ENCODE results near the gene USP17L30.
"Not testable (repeated sequence)": the region's sequence is repeated elsewhere in the genome, so short reads cannot be mapped to it uniquely, and the experiment has no call there.

Gene USP17L30, protein sequence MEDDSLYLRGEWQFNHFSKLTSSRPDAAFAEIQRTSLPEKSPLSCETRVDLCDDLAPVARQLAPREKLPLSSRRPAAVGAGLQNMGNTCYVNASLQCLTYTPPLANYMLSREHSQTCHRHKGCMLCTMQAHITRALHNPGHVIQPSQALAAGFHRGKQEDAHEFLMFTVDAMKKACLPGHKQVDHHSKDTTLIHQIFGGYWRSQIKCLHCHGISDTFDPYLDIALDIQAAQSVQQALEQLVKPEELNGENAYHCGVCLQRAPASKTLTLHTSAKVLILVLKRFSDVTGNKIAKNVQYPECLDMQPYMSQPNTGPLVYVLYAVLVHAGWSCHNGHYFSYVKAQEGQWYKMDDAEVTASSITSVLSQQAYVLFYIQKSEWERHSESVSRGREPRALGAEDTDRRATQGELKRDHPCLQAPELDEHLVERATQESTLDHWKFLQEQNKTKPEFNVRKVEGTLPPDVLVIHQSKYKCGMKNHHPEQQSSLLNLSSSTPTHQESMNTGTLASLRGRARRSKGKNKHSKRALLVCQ

DNA sequence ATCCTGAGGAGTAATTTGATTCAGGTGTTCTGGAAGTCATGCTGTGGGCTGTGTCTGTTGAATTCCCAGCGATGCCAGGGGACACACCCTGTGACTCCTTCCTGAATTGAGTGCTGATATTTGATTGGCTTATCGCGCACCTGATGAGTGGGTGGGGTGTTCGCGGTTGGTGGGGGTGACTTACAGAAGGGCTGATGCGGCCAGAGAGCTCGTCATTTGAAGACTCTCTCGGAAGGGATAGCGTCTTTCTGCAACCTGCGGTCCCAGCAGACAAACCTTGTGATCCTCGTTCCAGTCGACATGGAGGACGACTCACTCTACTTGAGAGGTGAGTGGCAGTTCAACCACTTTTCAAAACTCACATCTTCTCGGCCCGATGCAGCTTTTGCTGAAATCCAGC lies at the start of gene USP17L30:
USP17L30 (plus strand) TSS at position 301 of the 400 bp plus-strand sequence; CDS start at position 301, 0 bp downstream.
- not testable (repeated sequence) for H3K27ac ChIP-seq (ENCODE audit: poor library complexity, severe bottlenecking); H3K27me3 ChIP-seq (ENCODE audit: insufficient read depth, poor library complexity, severe bottlenecking); H3K4me1 ChIP-seq (ENCODE audit: insufficient read depth, poor library complexity, severe bottlenecking); ATAC-seq (ENCODE audit: low read depth); H3K4me3 ChIP-seq (ENCODE audit: severe bottlenecking); H3K9me3 ChIP-seq (ENCODE audit: severe bottlenecking); H3K36me3 ChIP-seq (ENCODE audit: low read depth); DNase-seq (ENCODE audit: low spot score)

DNA sequence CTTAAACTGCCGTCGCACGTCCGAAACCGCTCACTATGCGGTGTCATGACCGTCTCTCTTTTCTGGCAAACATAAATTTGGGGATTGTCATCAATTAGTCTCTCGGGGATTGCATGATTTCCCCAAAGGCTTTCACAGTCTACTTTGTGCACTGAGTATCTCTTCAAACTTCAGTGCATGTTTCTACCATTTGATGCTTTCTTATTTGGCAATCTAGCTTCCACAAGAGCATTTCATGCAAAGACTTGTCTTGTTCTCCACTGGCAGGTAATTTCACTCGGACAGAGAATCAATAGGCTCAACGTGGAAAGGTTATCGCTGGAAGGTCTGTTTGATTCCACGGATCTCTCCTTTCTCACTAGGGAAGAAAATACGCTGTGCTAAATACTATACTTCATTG lies 38.7 kb upstream of the USP17L30 start:
- H3K4me1 ChIP-seq (ENCODE audit: insufficient read depth, poor library complexity, severe bottlenecking) = not testable (repeated sequence)

DNA sequence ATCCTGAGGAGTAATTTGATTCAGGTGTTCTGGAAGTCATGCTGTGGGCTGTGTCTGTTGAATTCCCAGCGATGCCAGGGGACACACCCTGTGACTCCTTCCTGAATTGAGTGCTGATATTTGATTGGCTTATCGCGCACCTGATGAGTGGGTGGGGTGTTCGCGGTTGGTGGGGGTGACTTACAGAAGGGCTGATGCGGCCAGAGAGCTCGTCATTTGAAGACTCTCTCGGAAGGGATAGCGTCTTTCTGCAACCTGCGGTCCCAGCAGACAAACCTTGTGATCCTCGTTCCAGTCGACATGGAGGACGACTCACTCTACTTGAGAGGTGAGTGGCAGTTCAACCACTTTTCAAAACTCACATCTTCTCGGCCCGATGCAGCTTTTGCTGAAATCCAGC lies 38.1 kb upstream of the USP17L30 start, which contains the start of gene USP17L24:
USP17L24 (plus strand) TSS at position 301 of the 400 bp plus-strand sequence; CDS start at position 301, 0 bp downstream.
- not testable (repeated sequence) for H3K9me3 ChIP-seq (ENCODE audit: severe bottlenecking); ATAC-seq (ENCODE audit: low read depth)

More for the DNA sequence above, 38.7 kb upstream of the USP17L30 start:
- DNase-seq (ENCODE audit: low spot score); H3K27ac ChIP-seq (ENCODE audit: poor library complexity, severe bottlenecking); H3K36me3 ChIP-seq (ENCODE audit: low read depth); H3K9me3 ChIP-seq (ENCODE audit: severe bottlenecking); H3K4me3 ChIP-seq (ENCODE audit: severe bottlenecking); ATAC-seq (ENCODE audit: low read depth); H3K27me3 ChIP-seq (ENCODE audit: insufficient read depth, poor library complexity, severe bottlenecking): not testable (repeated sequence)

DNA sequence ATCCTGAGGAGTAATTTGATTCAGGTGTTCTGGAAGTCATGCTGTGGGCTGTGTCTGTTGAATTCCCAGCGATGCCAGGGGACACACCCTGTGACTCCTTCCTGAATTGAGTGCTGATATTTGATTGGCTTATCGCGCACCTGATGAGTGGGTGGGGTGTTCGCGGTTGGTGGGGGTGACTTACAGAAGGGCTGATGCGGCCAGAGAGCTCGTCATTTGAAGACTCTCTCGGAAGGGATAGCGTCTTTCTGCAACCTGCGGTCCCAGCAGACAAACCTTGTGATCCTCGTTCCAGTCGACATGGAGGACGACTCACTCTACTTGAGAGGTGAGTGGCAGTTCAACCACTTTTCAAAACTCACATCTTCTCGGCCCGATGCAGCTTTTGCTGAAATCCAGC lies 33.3 kb upstream of the USP17L30 start, which contains the start of gene USP17L25:
USP17L25 (plus strand) TSS at position 301 of the 400 bp plus-strand sequence; CDS start at position 301, 0 bp downstream.
- not testable (repeated sequence) for ATAC-seq (ENCODE audit: low read depth); H3K27me3 ChIP-seq (ENCODE audit: insufficient read depth, poor library complexity, severe bottlenecking); DNase-seq (ENCODE audit: low spot score)

More for the DNA sequence above, 38.1 kb upstream of the USP17L30 start, which contains the start of gene USP17L24:
- not testable (repeated sequence) for H3K27me3 ChIP-seq (ENCODE audit: insufficient read depth, poor library complexity, severe bottlenecking); H3K4me3 ChIP-seq (ENCODE audit: severe bottlenecking); H3K4me1 ChIP-seq (ENCODE audit: insufficient read depth, poor library complexity, severe bottlenecking); DNase-seq (ENCODE audit: low spot score); H3K36me3 ChIP-seq (ENCODE audit: low read depth); H3K27ac ChIP-seq (ENCODE audit: poor library complexity, severe bottlenecking)

DNA sequence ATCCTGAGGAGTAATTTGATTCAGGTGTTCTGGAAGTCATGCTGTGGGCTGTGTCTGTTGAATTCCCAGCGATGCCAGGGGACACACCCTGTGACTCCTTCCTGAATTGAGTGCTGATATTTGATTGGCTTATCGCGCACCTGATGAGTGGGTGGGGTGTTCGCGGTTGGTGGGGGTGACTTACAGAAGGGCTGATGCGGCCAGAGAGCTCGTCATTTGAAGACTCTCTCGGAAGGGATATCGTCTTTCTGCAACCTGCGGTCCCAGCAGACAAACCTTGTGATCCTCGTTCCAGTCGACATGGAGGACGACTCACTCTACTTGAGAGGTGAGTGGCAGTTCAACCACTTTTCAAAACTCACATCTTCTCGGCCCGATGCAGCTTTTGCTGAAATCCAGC lies 28.6 kb upstream of the USP17L30 start, which contains the start of gene USP17L26:
USP17L26 (plus strand) TSS at position 301 of the 400 bp plus-strand sequence; CDS start at position 301, 0 bp downstream.
- not testable (repeated sequence) for H3K4me1 ChIP-seq (ENCODE audit: insufficient read depth, poor library complexity, severe bottlenecking); H3K27ac ChIP-seq (ENCODE audit: poor library complexity, severe bottlenecking); H3K27me3 ChIP-seq (ENCODE audit: insufficient read depth, poor library complexity, severe bottlenecking); H3K36me3 ChIP-seq (ENCODE audit: low read depth); H3K9me3 ChIP-seq (ENCODE audit: severe bottlenecking); ATAC-seq (ENCODE audit: low read depth); DNase-seq (ENCODE audit: low spot score); H3K4me3 ChIP-seq (ENCODE audit: severe bottlenecking)

More for the DNA sequence above, 33.3 kb upstream of the USP17L30 start, which contains the start of gene USP17L25:
- not testable (repeated sequence) for H3K4me1 ChIP-seq (ENCODE audit: insufficient read depth, poor library complexity, severe bottlenecking); H3K36me3 ChIP-seq (ENCODE audit: low read depth); H3K9me3 ChIP-seq (ENCODE audit: severe bottlenecking); H3K27ac ChIP-seq (ENCODE audit: poor library complexity, severe bottlenecking); H3K4me3 ChIP-seq (ENCODE audit: severe bottlenecking)

DNA sequence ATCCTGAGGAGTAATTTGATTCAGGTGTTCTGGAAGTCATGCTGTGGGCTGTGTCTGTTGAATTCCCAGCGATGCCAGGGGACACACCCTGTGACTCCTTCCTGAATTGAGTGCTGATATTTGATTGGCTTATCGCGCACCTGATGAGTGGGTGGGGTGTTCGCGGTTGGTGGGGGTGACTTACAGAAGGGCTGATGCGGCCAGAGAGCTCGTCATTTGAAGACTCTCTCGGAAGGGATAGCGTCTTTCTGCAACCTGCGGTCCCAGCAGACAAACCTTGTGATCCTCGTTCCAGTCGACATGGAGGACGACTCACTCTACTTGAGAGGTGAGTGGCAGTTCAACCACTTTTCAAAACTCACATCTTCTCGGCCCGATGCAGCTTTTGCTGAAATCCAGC lies 23.8 kb upstream of the USP17L30 start, which contains the start of gene USP17L5:
USP17L5 (plus strand) TSS at position 301 of the 400 bp plus-strand sequence; CDS start at position 301, 0 bp downstream.
- not testable (repeated sequence) for H3K9me3 ChIP-seq (ENCODE audit: severe bottlenecking); H3K27me3 ChIP-seq (ENCODE audit: insufficient read depth, poor library complexity, severe bottlenecking); H3K27ac ChIP-seq (ENCODE audit: poor library complexity, severe bottlenecking); H3K36me3 ChIP-seq (ENCODE audit: low read depth); ATAC-seq (ENCODE audit: low read depth); H3K4me3 ChIP-seq (ENCODE audit: severe bottlenecking); DNase-seq (ENCODE audit: low spot score); H3K4me1 ChIP-seq (ENCODE audit: insufficient read depth, poor library complexity, severe bottlenecking)

DNA sequence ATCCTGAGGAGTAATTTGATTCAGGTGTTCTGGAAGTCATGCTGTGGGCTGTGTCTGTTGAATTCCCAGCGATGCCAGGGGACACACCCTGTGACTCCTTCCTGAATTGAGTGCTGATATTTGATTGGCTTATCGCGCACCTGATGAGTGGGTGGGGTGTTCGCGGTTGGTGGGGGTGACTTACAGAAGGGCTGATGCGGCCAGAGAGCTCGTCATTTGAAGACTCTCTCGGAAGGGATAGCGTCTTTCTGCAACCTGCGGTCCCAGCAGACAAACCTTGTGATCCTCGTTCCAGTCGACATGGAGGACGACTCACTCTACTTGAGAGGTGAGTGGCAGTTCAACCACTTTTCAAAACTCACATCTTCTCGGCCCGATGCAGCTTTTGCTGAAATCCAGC lies 19.1 kb upstream of the USP17L30 start, which contains the start of gene USP17L27:
USP17L27 (plus strand) TSS at position 301 of the 400 bp plus-strand sequence; CDS start at position 301, 0 bp downstream.
- H3K4me1 ChIP-seq (ENCODE audit: insufficient read depth, poor library complexity, severe bottlenecking); DNase-seq (ENCODE audit: low spot score); H3K27ac ChIP-seq (ENCODE audit: poor library complexity, severe bottlenecking); H3K9me3 ChIP-seq (ENCODE audit: severe bottlenecking); ATAC-seq (ENCODE audit: low read depth); H3K27me3 ChIP-seq (ENCODE audit: insufficient read depth, poor library complexity, severe bottlenecking); H3K4me3 ChIP-seq (ENCODE audit: severe bottlenecking); H3K36me3 ChIP-seq (ENCODE audit: low read depth): not testable (repeated sequence)

DNA sequence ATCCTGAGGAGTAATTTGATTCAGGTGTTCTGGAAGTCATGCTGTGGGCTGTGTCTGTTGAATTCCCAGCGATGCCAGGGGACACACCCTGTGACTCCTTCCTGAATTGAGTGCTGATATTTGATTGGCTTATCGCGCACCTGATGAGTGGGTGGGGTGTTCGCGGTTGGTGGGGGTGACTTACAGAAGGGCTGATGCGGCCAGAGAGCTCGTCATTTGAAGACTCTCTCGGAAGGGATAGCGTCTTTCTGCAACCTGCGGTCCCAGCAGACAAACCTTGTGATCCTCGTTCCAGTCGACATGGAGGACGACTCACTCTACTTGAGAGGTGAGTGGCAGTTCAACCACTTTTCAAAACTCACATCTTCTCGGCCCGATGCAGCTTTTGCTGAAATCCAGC lies 14.3 kb upstream of the USP17L30 start, which contains the start of gene USP17L28:
USP17L28 (plus strand) TSS at position 301 of the 400 bp plus-strand sequence; CDS start at position 301, 0 bp downstream.
- not testable (repeated sequence) for H3K4me3 ChIP-seq (ENCODE audit: severe bottlenecking); DNase-seq (ENCODE audit: low spot score); H3K27me3 ChIP-seq (ENCODE audit: insufficient read depth, poor library complexity, severe bottlenecking); H3K9me3 ChIP-seq (ENCODE audit: severe bottlenecking); H3K4me1 ChIP-seq (ENCODE audit: insufficient read depth, poor library complexity, severe bottlenecking); ATAC-seq (ENCODE audit: low read depth); H3K27ac ChIP-seq (ENCODE audit: poor library complexity, severe bottlenecking); H3K36me3 ChIP-seq (ENCODE audit: low read depth)

DNA sequence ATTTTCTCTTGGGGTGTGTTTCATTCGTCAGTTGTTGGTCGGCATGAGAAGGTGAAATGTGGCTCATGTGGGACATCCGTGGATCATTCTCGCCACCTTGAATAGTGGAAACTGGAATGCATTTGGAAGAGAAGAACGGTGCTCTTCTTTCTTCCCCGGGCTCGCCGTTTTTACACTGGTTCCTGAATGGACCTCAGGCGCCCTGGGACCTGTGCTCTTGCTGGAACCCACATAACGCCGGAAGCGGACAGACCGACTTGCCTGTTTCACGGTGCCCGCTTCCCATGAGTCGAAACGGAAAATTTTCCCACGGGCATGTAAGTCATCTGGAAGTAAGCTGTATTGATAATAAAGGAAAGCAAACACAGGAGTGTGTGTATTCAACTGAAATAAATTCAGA lies 12.1 kb upstream of the USP17L30 start:
- H3K9me3 ChIP-seq (ENCODE audit: severe bottlenecking); H3K4me1 ChIP-seq (ENCODE audit: insufficient read depth, poor library complexity, severe bottlenecking); H3K36me3 ChIP-seq (ENCODE audit: low read depth); H3K27me3 ChIP-seq (ENCODE audit: insufficient read depth, poor library complexity, severe bottlenecking); H3K27ac ChIP-seq (ENCODE audit: poor library complexity, severe bottlenecking); H3K4me3 ChIP-seq (ENCODE audit: severe bottlenecking); ATAC-seq (ENCODE audit: low read depth): not testable (repeated sequence)
- peak; percentile 91 for DNase-seq (ENCODE audit: low spot score)

DNA sequence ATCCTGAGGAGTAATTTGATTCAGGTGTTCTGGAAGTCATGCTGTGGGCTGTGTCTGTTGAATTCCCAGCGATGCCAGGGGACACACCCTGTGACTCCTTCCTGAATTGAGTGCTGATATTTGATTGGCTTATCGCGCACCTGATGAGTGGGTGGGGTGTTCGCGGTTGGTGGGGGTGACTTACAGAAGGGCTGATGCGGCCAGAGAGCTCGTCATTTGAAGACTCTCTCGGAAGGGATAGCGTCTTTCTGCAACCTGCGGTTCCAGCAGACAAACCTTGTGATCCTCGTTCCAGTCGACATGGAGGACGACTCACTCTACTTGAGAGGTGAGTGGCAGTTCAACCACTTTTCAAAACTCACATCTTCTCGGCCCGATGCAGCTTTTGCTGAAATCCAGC lies 9.6 kb upstream of the USP17L30 start, which contains the start of gene USP17L29:
USP17L29 (plus strand) TSS at position 301 of the 400 bp plus-strand sequence; CDS start at position 301, 0 bp downstream.
- DNase-seq (ENCODE audit: low spot score); H3K9me3 ChIP-seq (ENCODE audit: severe bottlenecking); H3K27ac ChIP-seq (ENCODE audit: poor library complexity, severe bottlenecking); H3K27me3 ChIP-seq (ENCODE audit: insufficient read depth, poor library complexity, severe bottlenecking); H3K4me3 ChIP-seq (ENCODE audit: severe bottlenecking); H3K4me1 ChIP-seq (ENCODE audit: insufficient read depth, poor library complexity, severe bottlenecking); H3K36me3 ChIP-seq (ENCODE audit: low read depth); ATAC-seq (ENCODE audit: low read depth): not testable (repeated sequence)

DNA sequence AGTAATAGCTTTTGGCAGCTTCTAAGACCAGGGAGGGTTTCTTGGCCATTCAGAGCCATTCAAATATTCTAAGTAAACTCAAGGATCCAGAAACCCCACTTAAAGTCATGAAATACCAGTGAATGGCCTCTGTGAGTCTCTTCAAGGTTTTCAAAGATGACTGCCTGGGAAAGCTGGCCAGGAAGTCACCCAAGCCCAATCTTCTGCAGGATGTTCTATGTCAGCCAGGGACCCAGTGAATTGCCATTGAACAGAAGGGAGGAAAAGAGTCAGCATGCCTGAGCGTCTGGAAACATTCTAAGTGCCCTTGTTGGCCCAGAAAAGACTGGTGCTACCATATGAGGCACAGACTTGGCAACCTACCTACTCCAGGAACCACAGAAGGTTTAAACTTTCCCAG lies 17.0 kb downstream of the USP17L30 start:
- not testable (repeated sequence) for H3K27me3 ChIP-seq (ENCODE audit: insufficient read depth, poor library complexity, severe bottlenecking); H3K27ac ChIP-seq (ENCODE audit: poor library complexity, severe bottlenecking); H3K9me3 ChIP-seq (ENCODE audit: severe bottlenecking); H3K4me3 ChIP-seq (ENCODE audit: severe bottlenecking); DNase-seq (ENCODE audit: low spot score); ATAC-seq (ENCODE audit: low read depth); H3K36me3 ChIP-seq (ENCODE audit: low read depth); H3K4me1 ChIP-seq (ENCODE audit: insufficient read depth, poor library complexity, severe bottlenecking)

All from RWPE2 (cell line).